ENCODE measurements around the gene TMC1. TPM values are rescaled to one million over a fixed set of nuclear protein-coding genes. Genes with fewer than 3 reads are reported as not detected.

Gene TMC1
- total RNA-seq, 2 experiments from 2014 or later = not detected

GRCh38 chr9:72728031-72728770 is 206.8 kb downstream of the TMC1 start:
- Mint-ChIP-seq H3K4me3 (no peak overlapping the region), H3K27me3 (no peaks in the 10 kb centered on the region), H3K9me3 (no peaks in the 10 kb centered on the region), H3K27ac (no peak overlapping the region), H3K36me3 (ENCODE audit: low read depth) (no peaks in the 10 kb centered on the region), H3K4me1 (ENCODE audit: low read depth) (no peaks in the 10 kb centered on the region)
- no peak for TF ChIP-seq CTCF (IDR thresholded peaks at IDR 0.05)
- Histone ChIP-seq H3K27ac (ENCODE audit: low read depth in 1 of 2, low read length in 2 of 2) (no peak overlapping the region), H3K27me3 (ENCODE audit: control insufficient read depth in 1 of 2, insufficient read depth in 2 of 2, low read length in 2 of 2) (no peaks in the 10 kb centered on the region), H3K4me1 (ENCODE audit: insufficient read depth, low read length) (no peaks in the 10 kb centered on the region), H3K4me3 (ENCODE audit: low read length) (no peak overlapping the region), H3K36me3 (ENCODE audit: insufficient read depth, low read length) (no peaks in the 10 kb centered on the region), H3K9me3 (ENCODE audit: control insufficient read depth in 1 of 2, insufficient read depth in 1 of 2, low read length in 2 of 2) (no peaks in the 10 kb centered on the region)
- ChIA-PET POLR2A (no interaction called here), CTCF (no interaction called here)
- ATAC-seq (ENCODE audit: poor library complexity) = no peak
- intact Hi-C loops (cut with DNase I, micrococcal nuclease) = no loop called here
- DNase-seq = no peak

GRCh38 chr9:72733895-72734294 is 212.5 kb downstream of the TMC1 start:
- H3K9me3 ChIP-seq (ENCODE audit: control insufficient read depth in 1 of 2, insufficient read depth in 1 of 2, low read length in 2 of 2) = no peaks in the 10 kb centered on the region
- TF ChIP-seq CTCF (IDR thresholded peaks at IDR 0.05) = no peak
- Mint-ChIP-seq H3K36me3 (ENCODE audit: low read depth) (no peaks in the 10 kb centered on the region), H3K4me1 (ENCODE audit: low read depth) (no peaks in the 10 kb centered on the region), H3K27ac (no peak overlapping the region), H3K27me3 (peaks cover 11% of the 10 kb centered on the region), H3K4me3 (no peak overlapping the region), H3K9me3 (no peaks in the 10 kb centered on the region)
- no peak overlapping the region for H3K27ac ChIP-seq (ENCODE audit: low read depth in 1 of 2, low read length in 2 of 2)
- intact Hi-C loops (cut with DNase I, micrococcal nuclease) = no loop called here
- no peaks in the 10 kb centered on the region for H3K36me3 ChIP-seq (ENCODE audit: insufficient read depth, low read length)
- DNase-seq = no peak
- no peaks in the 10 kb centered on the region for H3K27me3 ChIP-seq (ENCODE audit: control insufficient read depth in 1 of 2, insufficient read depth in 2 of 2, low read length in 2 of 2)
- no peak for ATAC-seq (ENCODE audit: poor library complexity)
- H3K4me3 ChIP-seq (ENCODE audit: low read length) = no peak overlapping the region
- CTCF ChIA-PET = no interaction called here
- no peaks in the 10 kb centered on the region for H3K4me1 ChIP-seq (ENCODE audit: insufficient read depth, low read length)
- POLR2A ChIA-PET = no interaction called here

- intact Hi-C loops (cut with DNase I, micrococcal nuclease) = no loop called here
- H3K27me3 Mint-ChIP-seq = peaks cover 11% of the 10 kb centered on the region
- H3K36me3 Mint-ChIP-seq (ENCODE audit: low read depth) = no peaks in the 10 kb centered on the region
- H3K27ac Mint-ChIP-seq = no peak overlapping the region
- no peak for ATAC-seq (ENCODE audit: poor library complexity)
- H3K4me1 ChIP-seq (ENCODE audit: insufficient read depth, low read length) = no peaks in the 10 kb centered on the region
- DNase-seq = peak in 3 of 14 experiments; percentile 1 to 34 (median 20)
- no peaks in the 10 kb centered on the region for H3K27me3 ChIP-seq (ENCODE audit: control insufficient read depth in 1 of 2, insufficient read depth in 2 of 2, low read length in 2 of 2)
- no peak overlapping the region for H3K27ac ChIP-seq (ENCODE audit: low read depth in 1 of 2, low read length in 2 of 2)
- no peak overlapping the region for H3K4me3 Mint-ChIP-seq
- POLR2A ChIA-PET = no interaction called here
- no peaks in the 10 kb centered on the region for H3K9me3 ChIP-seq (ENCODE audit: control insufficient read depth in 1 of 2, insufficient read depth in 1 of 2, low read length in 2 of 2)
- no peaks in the 10 kb centered on the region for H3K36me3 ChIP-seq (ENCODE audit: insufficient read depth, low read length)
- no peaks in the 10 kb centered on the region for H3K4me1 Mint-ChIP-seq (ENCODE audit: low read depth)
- no peak for TF ChIP-seq CTCF (IDR thresholded peaks at IDR 0.05)
- no peak overlapping the region for H3K4me3 ChIP-seq (ENCODE audit: low read length)
- CTCF ChIA-PET = no interaction called here
- no peaks in the 10 kb centered on the region for H3K9me3 Mint-ChIP-seq
These were observed 213.2 kb downstream of the TMC1 start for GRCh38 chr9:72734631-72735030.
